K562 (cell line): ENCODE measurements around the gene TGFB2. TPM values are rescaled to one million over a fixed set of nuclear protein-coding genes. Genes with fewer than 3 reads are reported as not detected.
A peak's percentile ranks its signal among the peaks of the same experiment; 100 is the strongest.

Source experiments
- ATAC-seq: fragments of 200-7000 bp; cut with Tn5 transposase; 3 replicates; pipeline ENCODE4 v1.9.1; 2020; ENCODE audit warnings: moderate library complexity
- BruUV-seq: library from RNA; stranded (reverse); fragments of 400-500 nt; replicated peaks from 2 replicates; lab custom pipeline; 2021; lab: Mats Ljungman, UMichigan
- CTCF ChIA-PET: fragments of 300-600 bp; formaldehyde crosslinking; extraction: SDS; loops from one replicate; lab custom pipeline; 2021; ENCODE audit warnings: low intra/inter-chr PET ratio; lab: Yijun Ruan, JAX
- POLR2A ChIA-PET: fragments of 300-600, 350-650 bp; sonication (Branson Sonifier 250); formaldehyde crosslinking; extraction: SDS; loops from one replicate; lab custom pipeline; 2021; ENCODE audit warnings: antibody characterized with exemption, inconsistent platforms; lab: Yijun Ruan, JAX
- DNase-seq, 4 experiments: peaks; one replicate each; pipeline versions ENCODE4 v3.0.0 to v3.0.0-alpha.2; 2011 to 2018; ENCODE audit warnings: low spot score in 3 of 4, mixed read lengths in 3 of 4; ENCODE audit errors: extremely low read depth in 1 of 4
- FAIRE-seq: peaks from 2 replicates; lab custom pipeline; 2011; peaks lifted over from hg19 to GRCh38; lab: Jason Lieb, UNC
- H2AFZ ChIP-seq: 2 replicates; pipeline ENCODE4 v1.6.0; 2011; ENCODE audit warnings: low read depth, low read length, control low read depth, inconsistent platforms
- H3K27ac ChIP-seq: fragments of 200-600 bp; 3 replicates; pipeline ENCODE4 v1.8.0; 2011; ENCODE audit warnings: low read depth, mild to moderate bottlenecking, control low read depth, inconsistent platforms, low read length, moderate library complexity, mixed read lengths; ENCODE audit errors: extremely low read depth
- H3K27me3 ChIP-seq, 2 experiments: fragments of 300-600 bp in 1 of 2; 2 replicates in 1 of 2; 3 replicates in 1 of 2; pipeline versions ENCODE4 v1.6.0 to v1.8.0; 2011; ENCODE audit warnings: inconsistent platforms in 2 of 2, low read length in 2 of 2, mild to moderate bottlenecking in 1 of 2, mixed read lengths in 1 of 2, moderate library complexity in 1 of 2; ENCODE audit not compliant: control insufficient read depth in 2 of 2, insufficient read depth in 2 of 2
- H3K36me3 ChIP-seq: fragments of 300-600 bp; 3 replicates; pipeline ENCODE4 v1.8.0; 2011; ENCODE audit warnings: mild to moderate bottlenecking, low read length, inconsistent platforms; ENCODE audit not compliant: control insufficient read depth, insufficient read depth
- H3K4me1 ChIP-seq, 2 experiments: fragments of 200-600 bp in 1 of 2; replicated peaks in 1 of 2; 2 replicates in 1 of 2; 3 replicates in 1 of 2; pipeline versions ENCODE4 v1.5.1 to v1.8.0; 2011; ENCODE audit warnings: inconsistent platforms in 2 of 2, low read length in 2 of 2, mild to moderate bottlenecking in 1 of 2, mixed read lengths in 1 of 2, moderate library complexity in 1 of 2; ENCODE audit not compliant: control insufficient read depth in 2 of 2, insufficient read depth in 2 of 2
- H3K4me2 ChIP-seq: 2 replicates; pipeline ENCODE4 v1.6.1; 2011; ENCODE audit warnings: low read length, control low read depth, inconsistent platforms, mixed read lengths; ENCODE audit not compliant: insufficient read depth
- H3K4me3 ChIP-seq: fragments of 200-600 bp; sonication (generic), shearing (Covaris generic); 2 replicates; pipeline ENCODE4 v1.5.1; 2016; ENCODE audit warnings: control low read depth, inconsistent platforms
- H3K79me2 ChIP-seq: fragments of 200-600 bp; 3 replicates; pipeline ENCODE4 v1.8.0; 2011; ENCODE audit warnings: low read length, inconsistent platforms; ENCODE audit not compliant: control insufficient read depth, insufficient read depth
- H3K9ac ChIP-seq, 2 experiments: 2 replicates each; pipeline versions ENCODE4 v1.6.0 to v1.6.1; 2011; ENCODE audit warnings: low read depth in 2 of 2, low read length in 2 of 2, control low read depth in 1 of 2, inconsistent platforms in 1 of 2, mild to moderate bottlenecking in 1 of 2, mixed read lengths in 1 of 2; ENCODE audit not compliant: insufficient read depth in 1 of 2
- H3K9me1 ChIP-seq: one replicate; pipeline ENCODE4 v1.6.0; 2011; ENCODE audit warnings: inconsistent platforms, mild to moderate bottlenecking, low read length, moderate library complexity; ENCODE audit not compliant: control insufficient read depth, insufficient read depth
- H3K9me3 ChIP-seq: replicated peaks from 2 replicates; pipeline ENCODE4 v1.5.1; 2011; ENCODE audit warnings: low read depth, low read length, inconsistent platforms; ENCODE audit not compliant: control insufficient read depth, insufficient read depth
- H4K20me1 ChIP-seq: replicated peaks from 2 replicates; pipeline ENCODE4 v1.6.1; 2011; ENCODE audit warnings: low read length, inconsistent platforms, mixed read lengths; ENCODE audit not compliant: control insufficient read depth, insufficient read depth
- ZKSCAN1 ChIP-seq: fragments of 150-350 bp; IDR thresholded peaks from 2 replicates; pipeline ENCODE4 v1.6.1; 2016; ENCODE audit warnings: low read depth, low read length
- ZNF57 ChIP-seq: fragments of 450-650 bp; formaldehyde crosslinking; IDR thresholded peaks from 2 replicates; pipeline ENCODE4 v1.4.0; 2020; ENCODE audit warnings: mild to moderate bottlenecking, moderate library complexity
- WGBS: fragments of 100-300 bp; shearing (Covaris generic); methylation state at CpG from one replicate; pipeline ENCODE4 v1.1.6; 2016; ENCODE audit warnings: low coverage, mixed read lengths; ENCODE audit not compliant: insufficient coverage; ENCODE audit errors: missing lambda C conversion rate; 5-methylcytosine and 5-hydroxymethylcytosine counted together
- in situ Hi-C: fragments of 300-500 bp; cut with MboI; formaldehyde crosslinking; loops from 4 replicates; pipeline ENCODE4 v1.15.0; 2018; ENCODE audit warnings: inconsistent platforms, mixed read lengths
- intact Hi-C: fragments of 100-400 bp; cut with micrococcal nuclease; formaldehyde crosslinking; loops from 2 replicates; pipeline ENCODE4 v1.14.2; 2022
- polyA plus RNA-seq, 8 experiments: library from polyadenylated mRNA; depleted of rRNA in 4 of 8; stranded (reverse) in 5 of 8; unstranded in 3 of 8; fragments of >200 nt; fragmentation: Nextera tagmentation in 2 of 8; fragmentation: Illumina TruSeq in 1 of 8; extraction: Ambion mirVana in 2 of 8; extraction: Trizol in 1 of 8; gene quantifications; 2 replicates each; pipeline versions ENCODE4 v1.2.1 to v1.2.3, GENCODE V29; 2011 to 2014; ENCODE audit warnings: inconsistent platforms in 1 of 8, missing spikeins in 1 of 8
- total RNA-seq, 7 experiments: library from RNA; depleted of rRNA in 6 of 7; stranded (reverse); fragments of >200 nt in 6 of 7; fragmentation: Illumina TruSeq in 2 of 7; extraction: Trizol in 2 of 7; gene quantifications; 2 replicates each; pipeline versions ENCODE4 v1.2.1 to v1.2.3, GENCODE V29; 2011 to 2021; ENCODE audit warnings: low replicate concordance in 1 of 7

The TGFB2 gene
- total and polyA plus RNA-seq, 9 of the 15 experiments (the other 6 are each of a cell fraction or from before 2014, with no cell fraction given) = 0.03 to 0.41 (median 0.11) TPM; not detected in 3

- intact Hi-C loops = loop anchor here (10.0 kb wide), 1 partner anchor 185 kb away; no protein-coding TSS in a partner anchor
- no peak overlapping the region for H3K9ac ChIP-seq
- H3K36me3 ChIP-seq = no peaks in the 10 kb centered on the region
- TF ChIP-seq ZKSCAN1 (0 out of 2 replicates have a peak, but pooled peaks have one; percentile 21), ZNF57 (no peak)
- WGBS = 3% methylated on average over 2 of the region's 2 CpGs
- H2AFZ ChIP-seq = no peak overlapping the region
- FAIRE-seq (no peak), ATAC-seq (no peak), DNase-seq (no peak)
- H4K20me1 ChIP-seq = no peaks in the 10 kb centered on the region
- ChIA-PET POLR2A (interaction anchor here (0.6 kb wide), 1 partner anchor 174 kb away, joined by 3 read pairs; no protein-coding TSS in a partner anchor), CTCF (no interaction called here)
- no TSS peak for BruUV-seq
- H3K9me3 ChIP-seq = no peaks in the 10 kb centered on the region
- no peaks in the 10 kb centered on the region for H3K79me2 ChIP-seq
- in situ Hi-C loops = no loop called here
- H3K4me1 ChIP-seq = no peaks in the 10 kb centered on the region; a peak in 1 of 5 replicates
- H3K9me1 ChIP-seq = no peaks in the 10 kb centered on the region
- no peak overlapping the region for H3K27ac ChIP-seq
- 0 out of 5 replicates have a peak, but pooled peaks cover 0 to 3% of the 10 kb centered on the region in 2 experiments for H3K27me3 ChIP-seq
- H3K4me2 ChIP-seq = no peak overlapping the region
- H3K4me3 ChIP-seq = no peak overlapping the region
Observed at GRCh38 chr1:218369688-218370511, 24.8 kb downstream of the TGFB2 start.
